GM19438 (cell line): ENCODE data around the gene LYRM4.

Source experiments
- ATAC-seq: cut with Tn5 transposase; IDR thresholded peaks from one replicate; pipeline ENCODE4 v1.9.1; 2021; ENCODE audit warnings: low read depth; ENCODE audit not compliant: unreplicated experiment

The LYRM4 gene

GRCh38 chr6:5206920-5207561 lies 53.7 kb downstream of the LYRM4 start:
- ATAC-seq, result no peak

- ATAC-seq, result no peak
Measured at GRCh38 chr6:5205877-5206850, 54.6 kb downstream of the LYRM4 start.

GRCh38 chr6:5205035-5205507 lies 55.7 kb downstream of the LYRM4 start:
- ATAC-seq, result no peak

- no peak for ATAC-seq
Measured at GRCh38 chr6:5204376-5204775, 56.4 kb downstream of the LYRM4 start.

DNA sequence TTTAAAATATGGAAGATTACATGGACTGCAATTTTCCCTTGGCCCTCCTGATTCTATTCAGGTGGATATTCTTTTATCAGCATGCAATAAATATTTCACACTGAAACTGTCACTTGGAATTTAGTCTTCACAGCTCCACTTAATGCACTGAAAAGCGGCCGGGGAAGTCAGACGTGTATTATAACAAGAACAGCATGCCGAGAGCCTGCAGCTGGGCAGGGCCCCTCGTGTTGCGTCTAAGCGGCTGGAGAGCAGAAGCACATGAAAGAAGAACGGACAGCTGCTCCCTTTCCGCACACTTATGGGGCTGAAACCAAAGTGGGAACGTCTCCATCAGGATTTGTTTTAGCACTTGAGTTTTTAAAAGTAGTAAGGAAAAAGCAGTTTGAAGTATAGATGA lies 57.2 kb downstream of the LYRM4 start:
- ATAC-seq, result no peak

DNA sequence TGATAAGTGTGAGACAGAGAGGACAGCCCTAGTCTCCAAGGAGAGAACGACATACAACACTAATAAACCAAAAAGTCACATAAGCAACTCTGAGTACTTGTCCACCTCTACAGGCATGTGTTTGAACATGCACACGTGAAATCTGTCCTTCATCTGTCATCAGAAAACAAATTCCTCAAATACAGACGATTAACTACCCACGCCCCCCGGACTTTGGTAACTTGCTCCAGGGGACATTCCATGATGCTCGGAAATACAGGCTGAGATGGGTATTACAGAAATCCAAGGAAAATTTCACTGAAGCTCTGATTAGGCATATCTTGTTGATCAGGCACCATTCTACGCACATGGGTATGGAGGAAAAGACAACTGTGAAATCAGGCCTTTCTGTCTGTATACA lies 57.8 kb downstream of the LYRM4 start:
- ATAC-seq, result no peak

GRCh38 chr6:5202206-5202605 lies 58.5 kb downstream of the LYRM4 start:
- no peak for ATAC-seq

- no peak for ATAC-seq
Measured at GRCh38 chr6:5201271-5201670, 59.5 kb downstream of the LYRM4 start.

GRCh38 chr6:5199702-5200101 lies 61.0 kb downstream of the LYRM4 start:
- ATAC-seq, result no peak

DNA sequence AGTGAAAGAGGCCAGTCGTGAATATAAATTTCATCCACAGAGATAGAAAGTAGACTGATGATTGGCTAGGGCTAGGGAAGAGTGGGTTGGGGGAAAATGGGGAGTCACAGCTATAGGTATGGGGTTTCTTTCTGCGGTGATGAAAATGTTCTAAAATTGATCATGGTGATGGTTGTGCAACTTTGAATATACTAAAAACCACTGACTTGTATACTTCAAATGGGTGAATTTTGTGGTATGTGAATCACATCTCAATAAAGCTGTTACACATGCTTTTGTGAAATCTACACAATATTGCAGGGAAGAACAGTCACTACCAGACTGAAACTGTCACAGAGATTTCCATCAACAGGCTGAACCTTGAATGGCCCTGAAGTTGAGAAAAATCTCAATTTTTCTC lies 61.5 kb downstream of the LYRM4 start:
- no peak for ATAC-seq

- ATAC-seq, result no peak
Measured at GRCh38 chr6:5197084-5197483, 63.7 kb downstream of the LYRM4 start.

DNA sequence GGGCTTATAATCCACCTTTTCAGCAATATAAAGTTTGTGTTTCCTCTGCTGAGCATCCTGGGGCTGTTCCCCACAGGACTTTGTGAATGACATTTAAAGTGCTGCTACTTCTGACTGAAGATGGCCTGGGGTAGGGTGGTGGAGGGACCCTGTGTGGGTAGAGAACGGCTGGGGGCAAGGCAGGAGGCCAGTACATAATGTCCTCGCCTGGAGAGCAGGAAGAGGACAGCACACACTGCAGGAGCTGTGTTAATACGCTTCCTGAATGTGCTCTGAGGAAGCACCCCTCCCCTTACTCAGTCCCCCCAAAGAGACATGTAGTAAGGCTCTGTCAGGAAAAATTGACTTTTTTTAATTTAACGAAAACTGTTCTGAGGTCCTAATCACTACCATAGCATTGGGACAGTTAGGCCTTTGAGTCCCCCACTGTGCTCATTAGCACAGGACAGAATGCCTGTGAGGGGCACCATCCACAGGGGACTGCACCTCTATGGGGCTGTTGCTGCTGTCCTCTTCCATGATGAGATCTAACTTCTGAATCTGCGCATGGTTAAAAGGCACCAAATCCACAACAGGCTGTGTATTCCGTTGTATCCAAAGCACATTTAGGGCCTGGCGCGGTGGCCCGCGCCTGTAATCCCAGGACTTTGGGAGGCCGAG lies 68.5 kb downstream of the LYRM4 start:
- ATAC-seq, result no peak

DNA sequence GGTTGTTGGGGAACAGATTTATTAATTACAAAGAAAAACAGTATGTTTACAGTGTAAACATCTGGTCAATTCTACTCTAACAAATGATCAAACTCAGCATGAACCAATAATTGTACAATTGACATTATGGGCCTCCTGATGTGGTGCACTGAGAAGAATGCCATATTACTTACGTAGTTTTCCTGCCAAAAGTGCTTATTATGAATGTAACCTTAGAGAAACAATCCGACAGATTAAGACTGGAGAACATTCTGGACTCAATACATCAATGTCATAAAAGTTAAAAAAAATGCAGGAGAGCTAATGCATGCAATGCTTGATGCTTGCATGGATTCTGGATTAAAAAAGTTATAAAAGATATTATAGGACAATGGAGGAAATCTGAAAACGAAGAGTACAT lies 69.0 kb downstream of the LYRM4 start:
- ATAC-seq, result no peak

DNA sequence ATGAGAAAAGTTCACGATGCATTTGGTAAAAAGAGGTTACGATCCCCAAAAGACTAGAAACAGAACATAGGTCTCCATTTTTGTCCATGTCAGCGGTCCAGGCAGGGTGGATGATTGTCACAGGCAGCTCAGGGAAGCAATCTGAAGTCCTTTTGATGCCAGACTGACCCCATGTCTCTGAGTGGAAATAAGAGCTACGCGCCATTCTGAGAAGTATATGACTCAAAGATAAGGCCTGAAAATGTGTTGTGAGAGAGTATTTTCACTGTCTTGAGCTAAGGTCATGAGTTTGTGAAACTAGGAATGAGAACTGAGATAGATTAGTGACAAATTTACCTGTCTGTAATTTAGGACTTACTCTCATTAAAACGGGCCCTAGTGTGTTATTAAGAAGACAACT lies 69.5 kb downstream of the LYRM4 start:
- no peak for ATAC-seq

DNA sequence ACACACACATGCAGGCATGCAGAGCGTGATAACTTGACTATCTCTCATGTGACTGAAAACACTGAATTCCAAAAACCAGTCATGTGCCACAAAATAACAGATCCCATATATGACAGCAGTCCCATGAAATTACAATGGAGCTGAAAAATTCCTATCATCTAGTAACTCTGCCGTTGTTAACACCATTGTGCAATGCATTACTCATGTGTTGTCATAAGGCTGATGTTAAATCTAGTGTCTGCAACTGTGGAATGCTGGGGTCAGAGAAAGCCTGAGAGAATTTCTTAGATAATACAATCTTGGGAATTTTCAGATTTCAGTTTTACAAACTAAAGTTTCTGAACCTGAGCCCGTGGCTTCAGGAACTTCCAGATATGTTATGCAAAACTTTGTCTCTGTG lies 70.2 kb downstream of the LYRM4 start:
- ATAC-seq, result no peak

- ATAC-seq, result no peak
Measured at GRCh38 chr6:5188646-5189045, 72.1 kb downstream of the LYRM4 start.

- ATAC-seq, result no peak
Measured at GRCh38 chr6:5184878-5185277, 75.9 kb downstream of the LYRM4 start.

GRCh38 chr6:5184218-5184617 lies 76.5 kb downstream of the LYRM4 start:
- no peak for ATAC-seq

- no peak for ATAC-seq
Measured at GRCh38 chr6:5181510-5182317, 79.0 kb downstream of the LYRM4 start.

DNA sequence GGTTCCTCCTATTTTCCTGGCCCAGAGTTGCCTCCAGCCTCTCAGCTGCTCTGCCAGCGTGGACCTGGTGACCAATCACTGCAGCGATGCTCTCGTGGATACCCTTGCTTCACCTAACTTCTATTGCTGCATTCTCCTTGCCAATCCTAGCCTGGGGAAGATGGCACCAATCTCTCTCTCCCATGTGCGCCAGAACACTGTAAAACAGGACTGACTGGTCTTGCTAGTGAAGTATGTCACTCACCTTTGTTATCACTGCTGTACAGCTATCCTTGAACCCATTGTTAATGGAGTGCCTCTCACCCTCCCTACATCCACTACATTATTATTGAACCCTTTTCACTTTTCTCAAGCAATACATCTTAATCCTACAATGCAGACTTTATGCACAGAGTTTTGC lies 80.1 kb downstream of the LYRM4 start:
- no peak for ATAC-seq
